GM10847 (cell line): ENCODE data around the gene TNRC6C.

ENCODE experiments used
- POLR2A ChIP-seq: IDR thresholded peaks from 2 replicates; pipeline ENCODE4 v1.6.1; 2011; ENCODE audit not compliant: insufficient read length; ENCODE audit errors: extremely low read depth

TNRC6C gene

DNA sequence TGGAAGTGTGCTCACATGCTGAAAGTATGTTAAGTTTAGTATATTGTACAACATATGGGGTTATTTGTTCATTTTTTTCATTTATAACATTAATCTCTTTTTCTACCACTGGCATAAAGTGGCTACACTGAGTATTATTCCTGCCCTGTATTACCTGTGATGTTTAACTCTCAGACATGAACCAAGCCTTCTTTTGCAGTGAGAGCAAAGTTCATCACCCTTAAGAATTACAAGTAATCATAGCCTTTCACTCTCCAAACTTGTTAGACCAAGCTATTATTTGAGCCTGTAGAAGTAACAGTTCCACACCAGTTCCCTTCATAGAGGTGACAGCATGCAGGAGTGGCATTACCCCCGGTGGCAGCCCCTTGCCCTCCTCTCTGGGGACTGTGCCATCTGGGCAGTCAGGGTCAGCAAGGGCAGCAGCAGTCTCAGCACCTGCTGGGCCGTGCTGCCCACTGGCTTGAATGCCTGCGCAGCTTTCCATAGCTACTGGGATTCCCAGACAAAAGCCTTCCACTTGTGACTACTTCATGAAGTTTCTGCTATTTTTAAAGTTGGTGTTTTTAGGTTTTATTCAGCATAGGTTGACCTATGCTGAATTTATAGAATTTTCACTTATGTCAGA lies 98.7 kb downstream of the TNRC6C start:
- TF ChIP-seq POLR2A, result no peak

DNA sequence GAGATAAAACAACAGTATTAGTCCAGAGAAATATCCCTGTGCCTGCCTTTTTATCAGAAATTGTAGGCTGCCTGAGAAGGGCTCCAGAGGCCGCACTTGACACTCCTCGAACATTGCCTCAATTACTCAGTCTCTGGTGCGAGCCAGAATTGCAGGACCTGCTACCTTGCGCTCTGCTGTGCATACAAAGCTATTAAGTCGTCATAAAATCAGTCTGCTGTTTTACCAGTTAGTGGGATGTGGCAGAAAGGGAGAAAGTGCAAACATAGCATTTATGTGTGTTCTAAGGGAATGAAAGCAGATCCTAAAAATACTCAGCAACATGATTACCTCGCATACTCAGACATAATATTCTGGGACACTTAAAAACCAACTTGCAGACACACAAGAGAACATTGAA lies 99.5 kb downstream of the TNRC6C start:
- TF ChIP-seq POLR2A, result no peak

DNA sequence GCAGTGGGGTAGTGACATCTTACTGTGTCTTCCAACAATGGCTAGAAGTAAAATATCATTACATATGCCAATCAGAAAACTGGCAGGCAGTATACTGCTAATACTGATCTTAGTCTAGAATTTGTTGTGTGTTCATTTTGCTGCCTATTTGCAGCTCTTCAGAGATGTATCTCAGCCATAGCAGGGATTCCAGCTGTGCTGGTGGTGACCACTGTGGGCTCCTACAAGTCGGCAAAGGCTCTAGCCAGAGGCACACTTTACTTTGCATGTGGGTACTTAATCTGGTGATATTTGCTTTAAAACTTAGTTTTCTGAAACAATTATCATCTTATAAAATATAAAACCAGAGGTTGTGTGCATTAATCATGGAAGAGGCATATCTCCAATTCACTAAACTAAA lies 100.1 kb downstream of the TNRC6C start:
- no peak for TF ChIP-seq POLR2A

DNA sequence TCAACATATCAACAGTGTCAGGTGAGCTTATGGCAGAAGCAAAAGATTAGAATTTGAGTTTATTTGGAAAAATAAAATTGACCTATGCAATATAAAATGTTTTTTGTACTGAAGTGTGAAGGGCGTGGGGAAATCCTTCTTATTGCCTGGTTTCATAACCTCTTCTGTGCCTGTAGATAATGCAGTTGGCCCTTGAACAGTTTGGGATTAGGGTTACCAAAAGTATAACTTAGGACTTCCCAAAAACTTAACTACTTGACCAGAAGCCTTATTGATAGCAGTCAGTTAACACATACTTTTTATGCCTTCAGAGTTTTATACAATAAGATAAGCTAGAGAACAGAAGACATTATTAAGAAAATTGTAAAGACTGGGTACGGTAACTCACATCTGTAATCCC lies 104.1 kb downstream of the TNRC6C start:
- TF ChIP-seq POLR2A, result no peak

DNA sequence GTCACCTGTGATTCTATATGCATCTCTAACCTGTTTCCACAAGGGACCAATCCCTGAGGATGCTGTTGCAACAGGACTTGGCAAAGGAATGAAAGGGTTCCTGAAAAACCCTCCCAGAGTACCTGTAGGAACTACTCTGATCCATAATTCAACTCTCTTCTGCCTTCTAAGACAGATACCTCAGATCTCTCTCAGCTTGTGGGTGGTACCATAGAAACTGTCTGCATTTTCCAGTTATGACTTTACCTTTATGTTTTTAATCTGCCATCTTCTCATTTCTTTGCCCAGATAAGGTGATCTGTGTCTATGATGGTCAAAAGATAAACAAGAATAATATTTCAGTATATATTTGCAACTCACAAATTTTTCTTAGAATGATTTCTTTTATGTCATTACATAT lies 105.0 kb downstream of the TNRC6C start:
- TF ChIP-seq POLR2A, result no peak

DNA sequence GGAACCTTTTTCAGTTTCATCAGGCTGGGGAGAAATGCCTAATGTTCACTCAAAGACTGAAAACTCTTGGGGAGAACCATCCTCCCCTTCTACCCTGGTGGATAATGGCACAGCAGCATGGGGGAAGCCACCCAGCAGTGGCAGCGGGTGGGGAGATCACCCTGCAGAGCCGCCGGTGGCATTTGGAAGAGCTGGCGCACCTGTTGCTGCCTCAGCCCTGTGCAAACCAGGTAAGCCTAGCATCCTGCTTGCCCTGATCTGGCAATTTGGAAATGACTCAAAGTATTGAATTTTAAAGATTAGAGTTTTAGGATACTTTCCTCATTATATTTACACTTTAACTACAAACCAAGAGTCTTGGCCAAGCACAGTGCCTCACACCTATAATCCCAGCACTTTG lies 106.2 kb downstream of the TNRC6C start:
- TF ChIP-seq POLR2A, result no peak

DNA sequence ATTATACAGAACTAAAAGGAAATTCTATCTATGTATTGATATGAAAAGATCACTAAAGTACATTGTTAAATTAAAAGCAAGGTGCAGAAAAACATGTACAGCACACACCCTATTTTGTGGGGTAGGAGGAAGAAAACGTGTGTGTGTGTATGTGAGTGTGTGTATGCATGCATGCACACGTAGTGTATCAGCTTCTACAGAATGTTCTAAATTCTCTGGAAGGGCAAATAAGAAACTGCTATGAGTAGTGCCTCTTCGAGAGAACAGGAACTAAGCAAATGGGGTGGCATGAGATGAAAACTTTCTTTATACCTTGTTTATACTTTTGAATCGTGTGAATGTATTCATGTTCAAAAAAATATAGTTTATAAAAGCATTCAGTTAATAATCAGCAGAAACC lies 111.2 kb downstream of the TNRC6C start:
- TF ChIP-seq POLR2A, result no peak

DNA sequence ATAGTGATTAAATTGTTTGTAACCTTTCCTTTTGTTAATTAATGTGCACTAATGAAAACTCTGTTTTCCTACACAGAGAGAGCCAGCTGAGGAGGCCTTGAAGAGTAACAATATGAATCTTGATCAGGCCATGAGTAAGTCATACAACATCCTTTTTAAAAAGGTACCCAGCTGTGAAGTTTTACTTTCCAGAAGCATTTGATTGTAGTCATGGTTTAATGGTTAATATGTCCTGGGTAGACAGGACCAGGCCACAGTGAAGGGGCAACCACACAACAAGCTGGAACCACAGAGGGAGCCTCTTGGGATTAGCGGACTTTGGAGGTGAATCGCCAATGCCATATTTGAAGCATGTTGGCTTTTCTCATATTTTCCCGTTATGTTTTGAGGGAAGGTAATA lies 114.5 kb downstream of the TNRC6C start:
- TF ChIP-seq POLR2A, result no peak

DNA sequence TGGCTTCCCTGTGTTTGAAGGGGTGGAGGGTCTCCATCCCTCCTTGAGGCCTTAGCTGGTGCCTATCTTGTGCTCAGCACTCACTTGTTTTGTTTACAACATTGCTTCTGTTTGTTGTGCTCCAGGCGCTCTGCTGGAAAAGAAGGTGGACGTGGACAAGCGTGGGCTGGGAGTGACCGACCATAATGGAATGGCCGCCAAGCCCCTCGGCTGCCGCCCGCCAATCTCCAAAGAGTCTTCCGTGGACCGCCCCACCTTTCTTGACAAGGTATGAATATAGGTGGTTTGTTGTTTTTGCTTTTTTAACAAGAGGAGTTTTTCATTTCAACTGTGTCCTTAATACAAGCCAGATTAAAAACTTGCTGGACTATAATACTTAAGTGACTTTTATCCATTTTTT lies 116.5 kb downstream of the TNRC6C start:
- TF ChIP-seq POLR2A, result no peak

DNA sequence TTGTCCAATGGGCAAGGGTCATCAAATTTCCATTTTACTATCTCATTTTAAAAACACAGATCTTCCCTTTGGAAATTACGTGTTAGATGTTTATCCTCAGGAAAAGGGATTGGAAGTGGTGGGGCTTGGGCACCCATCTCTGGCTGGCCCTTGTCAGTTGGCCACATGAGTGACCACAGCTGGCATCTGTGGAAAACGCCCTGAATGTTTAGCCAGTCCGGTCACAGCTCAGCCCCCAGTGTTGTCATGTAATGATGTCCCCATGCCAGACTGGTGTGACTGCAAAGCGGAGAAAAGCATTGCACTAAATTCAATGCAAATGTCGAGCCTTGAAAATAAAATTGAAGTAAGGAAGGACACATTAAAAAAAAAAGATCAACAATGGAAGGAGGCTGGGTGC lies 117.0 kb downstream of the TNRC6C start:
- TF ChIP-seq POLR2A, result no peak

DNA sequence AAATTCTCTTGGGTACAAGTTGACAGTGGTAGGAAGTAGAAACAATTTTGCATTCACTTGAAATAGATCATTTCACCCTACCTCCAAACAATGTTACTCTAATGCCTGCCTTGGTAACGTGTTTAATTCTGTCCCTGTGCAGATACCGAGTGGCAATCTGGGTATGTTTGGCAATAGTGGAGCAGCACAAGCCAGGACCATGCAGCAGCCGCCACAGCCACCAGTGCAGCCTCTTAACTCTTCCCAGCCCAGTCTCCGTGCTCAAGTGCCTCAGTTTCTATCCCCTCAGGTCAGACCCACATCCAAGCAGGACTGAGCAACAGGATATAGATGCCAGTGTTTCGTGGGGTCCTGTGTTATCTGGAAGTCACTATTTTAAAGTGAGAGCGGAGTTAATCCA lies 120.8 kb downstream of the TNRC6C start:
- no peak for TF ChIP-seq POLR2A

DNA sequence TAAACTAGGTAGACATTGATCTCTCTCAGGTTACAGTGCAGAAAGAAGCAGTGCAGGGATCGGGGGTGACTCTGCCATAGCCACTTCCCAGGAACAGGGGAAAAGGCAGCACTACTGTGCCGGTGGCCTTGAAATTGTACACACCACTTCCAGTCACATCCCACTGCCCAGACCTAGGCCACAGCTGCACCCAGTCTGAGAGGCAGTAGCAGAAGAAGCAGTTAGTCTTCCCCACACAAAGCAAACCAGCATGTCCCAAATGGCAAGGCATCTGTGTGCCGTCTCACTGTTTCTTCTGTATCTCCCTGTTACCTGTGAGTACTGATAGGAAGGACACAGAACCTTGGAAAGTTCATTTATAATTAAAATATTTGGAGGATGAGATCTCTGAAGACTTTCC lies 123.0 kb downstream of the TNRC6C start:
- TF ChIP-seq POLR2A, result no peak

DNA sequence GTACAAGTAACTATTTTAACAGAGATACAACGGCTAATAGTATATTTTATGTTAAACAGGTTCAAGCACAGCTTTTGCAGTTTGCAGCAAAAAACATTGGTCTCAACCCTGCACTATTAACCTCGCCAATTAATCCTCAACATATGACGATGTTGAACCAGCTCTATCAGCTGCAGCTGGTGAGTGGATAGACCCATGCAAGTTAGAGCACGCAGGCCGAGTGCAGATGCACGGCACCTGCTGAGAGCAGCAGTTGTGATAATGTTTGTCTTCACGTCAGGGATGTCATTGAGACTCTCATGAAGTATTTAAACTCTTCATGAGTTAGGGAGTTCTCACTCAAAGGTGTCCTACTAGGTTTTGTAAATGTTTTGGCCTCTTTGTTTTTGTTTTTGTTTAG lies 124.5 kb downstream of the TNRC6C start:
- TF ChIP-seq POLR2A, result no peak

DNA sequence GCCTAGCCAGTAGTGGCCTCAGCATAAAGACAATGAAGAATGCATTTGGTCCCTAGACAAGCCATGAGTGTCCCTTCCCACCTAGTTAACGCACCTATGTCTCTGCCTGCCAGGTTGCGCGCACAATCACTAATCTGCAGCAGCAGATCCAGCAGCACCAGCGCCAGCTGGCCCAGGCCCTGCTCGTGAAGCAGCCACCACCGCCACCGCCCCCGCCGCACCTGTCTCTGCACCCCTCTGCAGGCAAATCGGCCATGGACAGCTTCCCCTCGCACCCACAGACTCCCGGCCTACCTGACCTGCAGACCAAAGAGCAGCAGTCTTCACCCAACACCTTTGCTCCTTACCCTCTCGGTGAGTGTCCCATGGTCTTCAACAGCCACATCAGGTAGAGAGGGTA lies 128.2 kb downstream of the TNRC6C start:
- no peak for TF ChIP-seq POLR2A

DNA sequence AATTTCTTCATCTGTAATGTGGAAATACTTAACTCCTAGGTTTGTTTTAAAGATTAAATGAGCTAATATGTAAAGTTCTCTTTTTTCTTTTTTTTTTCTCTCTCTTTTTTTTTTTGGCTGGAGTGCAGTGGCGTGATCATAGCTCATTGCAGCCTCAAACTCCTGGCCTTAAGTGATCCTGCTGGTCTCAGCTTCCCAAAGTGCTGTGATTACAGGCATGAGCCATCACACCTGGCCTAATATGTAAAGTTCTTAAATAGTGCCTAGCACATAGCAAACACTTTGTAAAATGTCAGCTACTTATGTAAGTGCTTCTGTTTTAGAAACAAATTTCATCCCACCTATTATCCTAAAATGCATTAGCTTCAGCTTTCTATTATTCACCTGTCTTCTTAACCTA lies 130.0 kb downstream of the TNRC6C start:
- TF ChIP-seq POLR2A, result no peak

DNA sequence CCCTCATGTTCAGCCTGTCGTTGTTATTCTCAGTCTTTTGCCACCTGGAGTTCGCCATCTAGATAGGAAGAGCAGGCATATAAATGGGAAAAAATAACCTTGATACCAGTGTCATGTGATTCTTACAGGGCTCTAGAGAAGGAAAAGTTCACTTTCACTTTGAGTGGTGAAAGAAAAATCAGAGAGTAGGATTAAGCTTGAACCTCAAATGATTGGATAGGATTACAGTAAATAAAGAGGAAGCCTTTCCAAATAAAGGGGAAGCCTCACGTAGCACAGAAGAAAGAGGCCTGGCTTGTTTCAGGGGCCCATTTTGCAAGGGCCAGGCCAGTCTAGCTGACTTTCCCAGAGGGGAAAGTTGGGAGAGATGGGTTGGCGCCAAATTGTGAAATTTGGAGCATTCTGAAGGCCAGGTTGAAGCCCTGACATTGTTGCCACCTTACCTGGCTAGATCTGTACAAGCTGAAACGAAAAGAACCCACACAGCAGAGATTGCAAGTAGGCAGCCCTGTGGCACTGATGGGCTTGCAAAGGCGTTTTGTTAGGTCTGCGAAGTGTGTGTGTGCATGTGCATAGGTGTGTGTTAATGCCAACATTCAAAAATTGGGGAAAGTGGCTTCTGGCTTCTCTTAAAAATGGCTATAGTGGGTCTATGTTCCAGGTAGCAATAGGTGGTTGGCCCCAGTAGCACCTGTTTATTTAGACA lies 131.2 kb downstream of the TNRC6C start:
- no peak for TF ChIP-seq POLR2A

DNA sequence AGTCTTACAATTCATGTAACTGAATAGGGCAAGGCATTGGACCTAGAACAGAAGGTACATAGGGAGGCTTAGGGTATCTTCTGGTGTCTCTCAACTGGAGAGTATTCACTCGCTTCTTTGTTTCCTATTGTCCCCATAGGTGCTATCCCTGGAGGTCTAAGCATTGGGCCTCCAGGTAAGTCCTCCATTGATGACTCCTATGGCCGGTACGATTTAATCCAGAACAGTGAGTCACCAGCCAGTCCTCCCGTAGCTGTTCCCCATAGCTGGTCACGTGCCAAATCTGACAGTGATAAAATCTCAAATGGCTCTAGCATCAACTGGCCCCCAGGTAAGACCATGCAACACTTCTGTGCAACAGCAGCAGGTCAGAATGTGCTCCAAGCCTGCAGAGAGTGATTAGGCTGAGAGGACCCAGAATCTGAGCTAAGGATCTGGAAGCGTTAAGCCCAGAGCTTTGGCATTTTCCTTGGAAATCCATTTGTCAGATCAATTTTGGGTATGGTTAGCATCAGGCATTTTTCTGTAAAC lies 134.4 kb downstream of the TNRC6C start:
- TF ChIP-seq POLR2A, result no peak

DNA sequence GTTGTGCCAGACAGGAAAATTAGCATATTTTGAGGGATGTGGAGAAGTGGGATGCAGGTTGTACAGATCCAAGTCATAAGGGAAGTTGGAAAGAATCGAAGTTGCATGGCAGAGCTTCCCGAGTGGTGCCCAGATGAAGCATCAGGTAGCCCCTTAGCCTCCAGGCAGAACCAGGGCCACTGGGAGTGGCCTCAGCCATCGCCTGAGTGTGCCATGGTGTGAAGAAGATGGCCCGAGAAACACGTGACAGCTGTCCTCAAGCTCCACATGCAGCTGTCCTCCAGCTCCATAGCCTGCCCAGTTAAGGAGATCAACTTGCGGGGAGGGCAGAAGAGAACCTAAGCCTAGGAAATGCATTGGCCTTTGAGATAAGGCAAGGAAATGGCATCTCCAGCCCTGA lies 136.5 kb downstream of the TNRC6C start:
- no peak for TF ChIP-seq POLR2A

DNA sequence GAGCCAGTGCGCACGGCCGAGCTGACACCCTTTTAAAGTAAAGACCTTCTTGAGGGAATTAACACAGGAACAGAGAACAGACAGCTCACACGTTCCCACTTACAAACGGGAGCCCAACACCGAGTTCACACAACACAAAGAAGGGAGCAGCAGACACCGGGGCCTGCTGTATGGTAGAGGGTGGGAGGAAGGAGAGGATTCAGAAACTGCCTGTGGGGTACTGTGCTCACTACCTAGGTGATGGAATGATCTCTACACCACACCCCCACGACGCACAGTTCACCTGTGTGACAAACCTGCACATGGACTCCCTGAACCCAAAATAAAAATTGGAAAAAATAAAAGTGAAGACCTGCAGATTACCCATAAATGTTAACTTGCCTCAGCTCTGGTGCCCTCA lies 137.6 kb downstream of the TNRC6C start:
- TF ChIP-seq POLR2A, result no peak
